Measurements from ENCODE around the gene HTN1. TPM values are rescaled to one million over a fixed set of nuclear protein-coding genes. Genes with fewer than 3 reads are reported as not detected.
"Not testable (repeated sequence)": the region's sequence is repeated elsewhere in the genome, so short reads cannot be mapped to it uniquely, and the experiment has no call there.

Gene HTN1
- total RNA-seq, 1 experiment from 2014 or later: not detected

- no peaks in the 10 kb centered on the region for H3K27me3 ChIP-seq (ENCODE audit: insufficient read depth, low read depth)
- H3K27ac ChIP-seq: no peak overlapping the region
- intact Hi-C loops (cut with micrococcal nuclease; ENCODE audit: unreplicated experiment): no loop called here
- POLR2A ChIA-PET (ENCODE audit: unreplicated experiment): no interaction called here
- no peaks in the 10 kb centered on the region for H3K9me3 ChIP-seq (ENCODE audit: insufficient read depth, low read depth)
- TF ChIP-seq EZH2 (IDR thresholded peaks at IDR 0.05; ENCODE audit: low read depth): no peak
- TF ChIP-seq CTCF (conservative IDR thresholded peaks at IDR 0.05): no peak
- no peaks in the 10 kb centered on the region for H3K79me2 ChIP-seq (ENCODE audit: low read depth)
- CTCF ChIA-PET: no interaction called here
- no TSS peak for BruUV-seq (replicated peaks)
- H3K4me3 ChIP-seq: no peak overlapping the region
- no peak overlapping the region for H2AFZ ChIP-seq
- no peaks in the 10 kb centered on the region for H4K20me1 ChIP-seq (ENCODE audit: insufficient read depth)
- H3K9me2 ChIP-seq (ENCODE audit: insufficient read depth): no peaks in the 10 kb centered on the region
- H3K36me3 ChIP-seq (ENCODE audit: low read depth): no peaks in the 10 kb centered on the region
- no peaks in the 10 kb centered on the region for H3F3A ChIP-seq (ENCODE audit: insufficient read depth, low read depth)
- no peak for DNase-seq
- no peaks in the 10 kb centered on the region for H3K4me1 ChIP-seq (replicated peaks; ENCODE audit: insufficient read depth)
- no peak overlapping the region for H3K4me2 ChIP-seq
Measured at GRCh38 chr4:70023218-70023617, 27.0 kb upstream of the HTN1 start.

- no peak for DNase-seq
- ChIA-PET POLR2A (ENCODE audit: unreplicated experiment) (no interaction called here), CTCF (no interaction called here)
- Histone ChIP-seq H3K4me2 (no peak overlapping the region), H2AFZ (no peak overlapping the region), H3F3A (ENCODE audit: insufficient read depth, low read depth) (no peaks in the 10 kb centered on the region), H3K4me3 (no peak overlapping the region), H3K9me2 (ENCODE audit: insufficient read depth) (no peaks in the 10 kb centered on the region), H4K20me1 (ENCODE audit: insufficient read depth) (no peaks in the 10 kb centered on the region), H3K79me2 (ENCODE audit: low read depth) (no peaks in the 10 kb centered on the region), H3K9me3 (ENCODE audit: insufficient read depth, low read depth) (no peaks in the 10 kb centered on the region), H3K36me3 (ENCODE audit: low read depth) (no peaks in the 10 kb centered on the region), H3K4me1 (replicated peaks; ENCODE audit: insufficient read depth) (no peaks in the 10 kb centered on the region), H3K27ac (no peak overlapping the region), H3K27me3 (ENCODE audit: insufficient read depth, low read depth) (no peaks in the 10 kb centered on the region)
- TF ChIP-seq CTCF (conservative IDR thresholded peaks at IDR 0.05) (no peak), EZH2 (IDR thresholded peaks at IDR 0.05; ENCODE audit: low read depth) (no peak)
- BruUV-seq (replicated peaks): no TSS peak
- intact Hi-C loops (cut with micrococcal nuclease; ENCODE audit: unreplicated experiment): no loop called here
Measured at GRCh38 chr4:70027011-70027410, 23.2 kb upstream of the HTN1 start.

- H3K4me1 ChIP-seq (replicated peaks; ENCODE audit: insufficient read depth); POLR2A ChIA-PET (ENCODE audit: unreplicated experiment); H3K4me3 ChIP-seq; H3K9me2 ChIP-seq (ENCODE audit: insufficient read depth); H3K4me2 ChIP-seq; H4K20me1 ChIP-seq (ENCODE audit: insufficient read depth); DNase-seq; H3K27ac ChIP-seq; CTCF ChIA-PET; H2AFZ ChIP-seq; H3K36me3 ChIP-seq (ENCODE audit: low read depth); BruUV-seq (replicated peaks); H3K79me2 ChIP-seq (ENCODE audit: low read depth); H3K9me3 ChIP-seq (ENCODE audit: insufficient read depth, low read depth); H3K27me3 ChIP-seq (ENCODE audit: insufficient read depth, low read depth); intact Hi-C loops (cut with micrococcal nuclease; ENCODE audit: unreplicated experiment); H3F3A ChIP-seq (ENCODE audit: insufficient read depth, low read depth): not testable (repeated sequence)
Measured at GRCh38 chr4:70028159-70028558, 22.1 kb upstream of the HTN1 start, which contains the start of gene HTN3. Gene HTN3 (plus strand): TSS chr4:70028459. CDS start chr4:70030741, 2,282 bp downstream.

- H3K4me1 ChIP-seq (replicated peaks; ENCODE audit: insufficient read depth); CTCF ChIA-PET; H3K36me3 ChIP-seq (ENCODE audit: low read depth); H3K27me3 ChIP-seq (ENCODE audit: insufficient read depth, low read depth); intact Hi-C loops (cut with micrococcal nuclease; ENCODE audit: unreplicated experiment); DNase-seq; H3K9me3 ChIP-seq (ENCODE audit: insufficient read depth, low read depth); H3K9me2 ChIP-seq (ENCODE audit: insufficient read depth); H3K27ac ChIP-seq; BruUV-seq (replicated peaks); H2AFZ ChIP-seq; H3K79me2 ChIP-seq (ENCODE audit: low read depth); H3F3A ChIP-seq (ENCODE audit: insufficient read depth, low read depth); H3K4me3 ChIP-seq; H3K4me2 ChIP-seq; H4K20me1 ChIP-seq (ENCODE audit: insufficient read depth); POLR2A ChIA-PET (ENCODE audit: unreplicated experiment): not testable (repeated sequence)
Measured at GRCh38 chr4:70037559-70037958, 12.7 kb upstream of the HTN1 start.

GRCh38 chr4:70039928-70040327 is 10.3 kb upstream of the HTN1 start:
- H3F3A ChIP-seq (ENCODE audit: insufficient read depth, low read depth); H3K9me2 ChIP-seq (ENCODE audit: insufficient read depth); H3K36me3 ChIP-seq (ENCODE audit: low read depth); H2AFZ ChIP-seq; H3K4me1 ChIP-seq (replicated peaks; ENCODE audit: insufficient read depth); POLR2A ChIA-PET (ENCODE audit: unreplicated experiment); CTCF ChIA-PET; H3K27ac ChIP-seq; BruUV-seq (replicated peaks); H3K4me2 ChIP-seq; H3K79me2 ChIP-seq (ENCODE audit: low read depth); H3K4me3 ChIP-seq; H3K9me3 ChIP-seq (ENCODE audit: insufficient read depth, low read depth); H4K20me1 ChIP-seq (ENCODE audit: insufficient read depth); H3K27me3 ChIP-seq (ENCODE audit: insufficient read depth, low read depth); DNase-seq; intact Hi-C loops (cut with micrococcal nuclease; ENCODE audit: unreplicated experiment): not testable (repeated sequence)

All from PC-9 (cell line).